Measurements from ENCODE around the gene SULT2B1. TPM values are rescaled to one million over a fixed set of nuclear protein-coding genes. Genes with fewer than 3 reads are reported as not detected.

Gene SULT2B1
- total RNA-seq, 4 donors from 2014 or later, result 0.32 to 0.41 TPM; not detected in 2

- 0% methylated on average over 15 to 39 of the region's 69 CpGs for WGBS, 2 donors (ENCODE audit: low coverage in 1 of 2)
- Histone ChIP-seq H3K27ac (peak within 1 kb of the TSS; percentile 90 to 97 (median 94)), H3K4me1 (peaks cover 31 to 55% (median 49%) of the 10 kb centered on the region in 4 donors)
Observed at GRCh38 chr19:48618916-48619691, 67.1 kb downstream of the SULT2B1 start, which contains the start of the genes RPL18 and SPHK2. TSS of gene RPL18 (minus strand) at chr19:48619178. CDS start at chr19:48619143, 35 bp downstream. TSS of gene SPHK2 (plus strand) at chr19:48619506. CDS start at chr19:48620515, 1,009 bp downstream.

GRCh38 chr19:48619692-48620585, 68.0 kb downstream of the SULT2B1 start:
- no peak for TF ChIP-seq POLR2AphosphoS5 (IDR thresholded peaks at IDR 0.05)
- peak in 2 of 5 experiments; percentile 27 for TF ChIP-seq CTCF (IDR thresholded peaks at IDR 0.05)
- 31 to 57% methylated on average over 1 to 6 of the region's 6 CpGs for WGBS, 2 donors (ENCODE audit: low coverage in 1 of 2)
- no peak for DNase-seq
- intact Hi-C loops (cut with DNase I; ENCODE audit: low total_unique reads) (no loop called here), in situ Hi-C loops (cut with MboI; ENCODE audit: low pct_ligation_motif_present in 1 of 4, low pct_unique_long_range_greater_than_20kb in 1 of 4, low sequenced_read_pairs in 3 of 4) (no loop called here)
- Histone ChIP-seq H3K9me3 (no peaks in the 10 kb centered on the region), H3K4me3 (peak overlapping the region; percentile 42 to 90 (median 64)), H3K27me3 (no peaks in the 10 kb centered on the region), H3K4me1 (peaks cover 31 to 62% (median 55%) of the 10 kb centered on the region in 4 donors), H3K27ac (peak overlapping the region; percentile 90 to 97 (median 94)), H3K36me3 (peaks cover 0 to 19% (median 6%) of the 10 kb centered on the region in 4 donors)

More at GRCh38 chr19:48618916-48619691, 67.1 kb downstream of the SULT2B1 start, which contains the start of the genes RPL18 and SPHK2:
- TF ChIP-seq CTCF (IDR thresholded peaks at IDR 0.05), result peak in 1 of 5 experiments; percentile 13
- TF ChIP-seq POLR2A (IDR thresholded peaks at IDR 0.05), result peak; percentile 96
- TF ChIP-seq POLR2AphosphoS5 (IDR thresholded peaks at IDR 0.05), result peak; percentile 96 to 98 (median 97)
- peak; percentile 49 for TF ChIP-seq EP300 (IDR thresholded peaks at IDR 0.05; ENCODE audit: low read depth)
- Histone ChIP-seq H3K4me3 (peak within 1 kb of the TSS; percentile 56 to 90 (median 68)), H3K27me3 (no peaks in the 10 kb centered on the region), H3K36me3 (peaks cover 0 to 19% (median 6%) of the 10 kb centered on the region in 4 donors), H3K9me3 (no peaks in the 10 kb centered on the region)
- in situ Hi-C loops (cut with MboI; ENCODE audit: low pct_ligation_motif_present in 1 of 4, low pct_unique_long_range_greater_than_20kb in 1 of 4, low sequenced_read_pairs in 3 of 4) (no loop called here), intact Hi-C loops (cut with DNase I; ENCODE audit: low total_unique reads) (no loop called here)
- peak; percentile 98 for DNase-seq

GRCh38 chr19:48623556-48624066, 71.6 kb downstream of the SULT2B1 start:
- H3K4me3 ChIP-seq, result peak overlapping the region in 2 of 4 donors; percentile 4 to 34
- in situ Hi-C loops (cut with MboI; ENCODE audit: low pct_ligation_motif_present in 1 of 4, low pct_unique_long_range_greater_than_20kb in 1 of 4, low sequenced_read_pairs in 3 of 4), result no loop called here

More at GRCh38 chr19:48623556-48624066, 71.6 kb downstream of the SULT2B1 start:
- 43 to 44% methylated on average over 8 of the region's 8 CpGs for WGBS, 2 donors (ENCODE audit: low coverage in 1 of 2)
- no peak for DNase-seq
- Histone ChIP-seq H3K9me3 (no peaks in the 10 kb centered on the region), H3K36me3 (no peaks in the 10 kb centered on the region), H3K4me1 (peaks cover 12 to 64% (median 52%) of the 10 kb centered on the region in 4 donors), H3K27ac (peak overlapping the region; percentile 83 to 94 (median 92)), H3K27me3 (no peaks in the 10 kb centered on the region)
- intact Hi-C loops (cut with DNase I; ENCODE audit: low total_unique reads), result no loop called here
- no peak for TF ChIP-seq CTCF (IDR thresholded peaks at IDR 0.05)
- no peak for TF ChIP-seq POLR2A (IDR thresholded peaks at IDR 0.05)
- no peak for TF ChIP-seq EP300 (IDR thresholded peaks at IDR 0.05; ENCODE audit: low read depth)
- TF ChIP-seq POLR2AphosphoS5 (IDR thresholded peaks at IDR 0.05), result no peak

Measured in transverse colon (tissue), 4 donors.